Keratinocyte (primary cell): ENCODE data around the gene SND1. TPM values are rescaled to one million over a fixed set of nuclear protein-coding genes. Genes with fewer than 3 reads are reported as not detected.

Experiments
- DNase-seq: peaks from one replicate; pipeline ENCODE4 v3.0.0-alpha.2; 2011; ENCODE audit warnings: low read depth, missing footprints, low spot score
- FAIRE-seq: peaks from 2 replicates; lab custom pipeline; 2011; peaks lifted over from hg19 to GRCh38; lab: Jason Lieb, UNC
- H2AFZ ChIP-seq: 2 replicates; pipeline ENCODE4 v1.6.0; 2012; ENCODE audit warnings: low read length, control low read depth, inconsistent platforms; ENCODE audit not compliant: control insufficient read depth
- H3K27ac ChIP-seq: 2 replicates; pipeline ENCODE4 v1.5.1; 2011; ENCODE audit warnings: low read length; ENCODE audit not compliant: control insufficient read depth, insufficient read depth
- H3K27me3 ChIP-seq: 3 replicates; pipeline ENCODE4 v1.6.0; 2011; ENCODE audit warnings: low read length; ENCODE audit not compliant: control insufficient read depth, insufficient read depth; ENCODE audit errors: extremely low read depth
- H3K36me3 ChIP-seq, 2 experiments: 2 replicates in 1 of 2; 3 replicates in 1 of 2; pipeline ENCODE4 v1.5.1; 2011; ENCODE audit warnings: low read length in 2 of 2, mild to moderate bottlenecking in 1 of 2; ENCODE audit not compliant: control insufficient read depth in 2 of 2, insufficient read depth in 2 of 2; ENCODE audit errors: extremely low read depth in 1 of 2
- H3K4me1 ChIP-seq: 3 replicates; pipeline ENCODE4 v1.5.1; 2011; ENCODE audit warnings: low read length; ENCODE audit not compliant: control insufficient read depth, insufficient read depth; ENCODE audit errors: extremely low read depth
- H3K4me2 ChIP-seq: 3 replicates; pipeline ENCODE4 v1.6.0; 2011; ENCODE audit warnings: low read depth, low read length; ENCODE audit not compliant: control insufficient read depth, insufficient read depth; ENCODE audit errors: extremely low read depth
- H3K4me3 ChIP-seq, 3 experiments: fragments of 200-600 bp in 1 of 3; sonication (generic) in 1 of 3; 2 replicates in 2 of 3; 3 replicates in 1 of 3; pipeline ENCODE4 v1.5.1; 2011 to 2016; ENCODE audit warnings: low read length in 3 of 3, mild to moderate bottlenecking in 3 of 3, control low read depth in 2 of 3, inconsistent platforms in 1 of 3, low read depth in 1 of 3, mixed read lengths in 1 of 3, mixed run types in 1 of 3, moderate library complexity in 1 of 3; ENCODE audit not compliant: control insufficient read depth in 2 of 3, insufficient read depth in 2 of 3; ENCODE audit errors: extremely low read depth in 1 of 3
- H3K79me2 ChIP-seq: 2 replicates; pipeline ENCODE4 v1.6.0; 2012; ENCODE audit warnings: low read length; ENCODE audit not compliant: control insufficient read depth, insufficient read depth
- H3K9ac ChIP-seq: 3 replicates; pipeline ENCODE4 v1.6.0; 2011; ENCODE audit warnings: low read length; ENCODE audit not compliant: control insufficient read depth, insufficient read depth; ENCODE audit errors: extremely low read depth
- H3K9me1 ChIP-seq: 3 replicates; pipeline ENCODE4 v1.6.0; 2011; ENCODE audit warnings: low read length; ENCODE audit not compliant: control insufficient read depth, insufficient read depth; ENCODE audit errors: extremely low read depth
- H3K9me3 ChIP-seq: 2 replicates; pipeline ENCODE4 v1.5.1; 2012; ENCODE audit warnings: low read depth, low read length; ENCODE audit not compliant: control insufficient read depth
- H4K20me1 ChIP-seq: 3 replicates; pipeline ENCODE4 v1.6.0; 2011; ENCODE audit warnings: low read length; ENCODE audit not compliant: control insufficient read depth, insufficient read depth; ENCODE audit errors: extremely low read depth
- EZH2 ChIP-seq: IDR thresholded peaks from one replicate; pipeline ENCODE4 v1.6.1; 2012; ENCODE audit warnings: inconsistent platforms, mild to moderate bottlenecking, low read length, moderate library complexity
- dilution Hi-C: fragments of 300-500 bp; cut with MboI; formaldehyde crosslinking; loops from one replicate; pipeline ENCODE4 v1.7.0; 2020; ENCODE audit warnings: low sequenced_read_pairs; ENCODE audit not compliant: extremely low pct_ligation_motif_present
- polyA plus RNA-seq, 5 experiments: library from polyadenylated mRNA; depleted of rRNA in 3 of 5; stranded (reverse) in 3 of 5; stranded (forward) in 1 of 5; unstranded in 1 of 5; fragments of >200 nt; gene quantifications; 1 replicate in 1 of 5; 2 replicates in 3 of 5; 3 replicates in 1 of 5; pipeline versions ENCODE4 v1.2.1 to v1.2.3, GENCODE V29; 2011 to 2012; ENCODE audit warnings: missing spikeins in 2 of 5, low read depth in 1 of 5, low replicate concordance in 1 of 5
- TF ChIP-seq, protein P1 (sequence below), 3 experiments: IDR thresholded peaks in 1 of 3; conservative IDR thresholded peaks in 1 of 3; optimal IDR thresholded peaks in 1 of 3; 2 replicates in 2 of 3; 3 replicates in 1 of 3; pipeline versions ENCODE3 to v1.5.1; 2011; ENCODE audit warnings: low read length in 3 of 3, mild to moderate bottlenecking in 3 of 3, moderate library complexity in 2 of 3, control low read depth in 1 of 3, inconsistent platforms in 1 of 3; ENCODE audit not compliant: insufficient read depth in 2 of 3; ENCODE audit errors: extremely low read depth in 1 of 3

Gene SND1
- polyA plus RNA-seq, 1 donor (not counting 4 experiments of a cell fraction or from before 2014, with no cell fraction given), result 140 TPM

DNA sequence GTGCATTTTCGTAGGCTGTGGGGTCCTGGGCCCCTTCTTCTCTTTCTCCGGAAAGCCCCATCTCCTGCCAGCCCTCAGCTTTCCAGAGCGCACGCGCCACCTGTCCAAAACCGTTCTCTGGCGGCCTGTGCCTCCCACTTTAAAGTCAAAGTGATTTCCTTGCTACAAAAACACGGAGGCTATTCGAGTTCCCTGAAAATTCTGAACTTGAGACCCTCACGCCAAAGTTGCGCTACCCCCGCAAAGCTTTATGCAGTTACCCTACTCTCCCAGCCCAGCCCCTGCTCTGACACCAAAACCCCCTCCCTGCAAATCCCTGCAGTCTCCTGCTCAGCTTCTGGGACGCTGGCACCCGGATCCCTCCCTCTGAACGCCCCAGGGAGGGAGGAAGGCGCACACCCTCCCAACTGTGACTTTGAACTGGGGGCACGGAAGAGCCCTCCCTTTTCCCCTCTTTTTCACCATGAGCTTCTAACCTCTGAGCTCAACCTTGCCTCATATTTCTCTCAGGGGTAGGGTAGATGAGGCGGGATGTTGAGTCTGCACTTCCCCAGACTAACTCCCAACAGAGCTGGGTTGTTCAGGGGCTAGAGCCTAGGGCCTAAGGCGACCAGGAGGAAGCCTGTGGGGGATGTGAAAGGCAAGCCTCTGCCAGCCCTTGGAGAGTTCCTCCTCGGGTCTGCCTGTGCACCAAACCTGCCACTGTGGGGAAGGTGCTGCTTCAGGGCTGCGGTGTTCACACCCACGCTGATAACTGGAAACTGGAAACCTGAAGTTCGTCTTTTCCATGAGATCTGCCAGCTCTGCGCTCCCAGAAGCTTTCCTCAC lies 31.4 kb upstream of the SND1 start:
- H3K4me2 ChIP-seq, result no peak overlapping the region
- DNase-seq, result no peak
- H3K9me3 ChIP-seq, result no peaks in the 10 kb centered on the region
- TF ChIP-seq, protein P1, sequence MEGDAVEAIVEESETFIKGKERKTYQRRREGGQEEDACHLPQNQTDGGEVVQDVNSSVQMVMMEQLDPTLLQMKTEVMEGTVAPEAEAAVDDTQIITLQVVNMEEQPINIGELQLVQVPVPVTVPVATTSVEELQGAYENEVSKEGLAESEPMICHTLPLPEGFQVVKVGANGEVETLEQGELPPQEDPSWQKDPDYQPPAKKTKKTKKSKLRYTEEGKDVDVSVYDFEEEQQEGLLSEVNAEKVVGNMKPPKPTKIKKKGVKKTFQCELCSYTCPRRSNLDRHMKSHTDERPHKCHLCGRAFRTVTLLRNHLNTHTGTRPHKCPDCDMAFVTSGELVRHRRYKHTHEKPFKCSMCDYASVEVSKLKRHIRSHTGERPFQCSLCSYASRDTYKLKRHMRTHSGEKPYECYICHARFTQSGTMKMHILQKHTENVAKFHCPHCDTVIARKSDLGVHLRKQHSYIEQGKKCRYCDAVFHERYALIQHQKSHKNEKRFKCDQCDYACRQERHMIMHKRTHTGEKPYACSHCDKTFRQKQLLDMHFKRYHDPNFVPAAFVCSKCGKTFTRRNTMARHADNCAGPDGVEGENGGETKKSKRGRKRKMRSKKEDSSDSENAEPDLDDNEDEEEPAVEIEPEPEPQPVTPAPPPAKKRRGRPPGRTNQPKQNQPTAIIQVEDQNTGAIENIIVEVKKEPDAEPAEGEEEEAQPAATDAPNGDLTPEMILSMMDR (optimal IDR thresholded peaks at IDR 0.05 in 1 of 3, IDR thresholded peaks at IDR 0.05 in 1 of 3, conservative IDR thresholded peaks at IDR 0.05 in 1 of 3; ENCODE audit: extremely low read depth in 1 of 3, insufficient read depth in 2 of 3, low read length in 3 of 3), result no peak
- no peak for TF ChIP-seq EZH2
- no peaks in the 10 kb centered on the region for H3K9me1 ChIP-seq
- H3K27me3 ChIP-seq, result peaks cover 35% of the 10 kb centered on the region
- dilution Hi-C loops, result no loop called here
- no peaks in the 10 kb centered on the region for H4K20me1 ChIP-seq
- no peaks in the 10 kb centered on the region for H3K4me1 ChIP-seq
- no peaks in the 10 kb centered on the region for H3K79me2 ChIP-seq
- no peak for FAIRE-seq
- H3K36me3 ChIP-seq, result no peaks in the 10 kb centered on the region
- H3K9ac ChIP-seq, result no peak overlapping the region
- H3K27ac ChIP-seq, result no peak overlapping the region
- H2AFZ ChIP-seq, result no peak overlapping the region
- H3K4me3 ChIP-seq, result no peak overlapping the region

DNA sequence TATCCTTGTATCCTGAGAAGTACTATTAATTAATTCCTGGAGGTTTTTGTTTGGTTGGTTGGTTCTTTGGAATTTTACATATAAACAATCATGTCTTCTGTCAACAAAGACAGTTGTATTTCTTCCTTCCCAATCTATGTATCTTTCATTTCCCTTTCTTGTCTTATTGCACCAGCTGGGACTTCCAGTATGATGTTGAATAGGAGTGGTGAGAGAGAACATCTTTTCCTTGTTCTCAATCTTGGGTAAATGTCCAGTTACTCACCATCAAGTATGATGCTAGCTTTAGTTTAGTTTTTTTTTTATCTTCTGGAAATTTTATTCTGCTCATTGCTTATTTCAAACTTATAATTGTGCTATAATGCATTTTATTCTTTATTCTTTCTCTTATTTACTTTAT lies 26.7 kb upstream of the SND1 start:
- H3K9me3 ChIP-seq, result no peaks in the 10 kb centered on the region
- H3K9ac ChIP-seq, result no peak overlapping the region
- H3K27ac ChIP-seq, result no peak overlapping the region
- no peak overlapping the region for H3K4me2 ChIP-seq
- no peaks in the 10 kb centered on the region for H3K4me1 ChIP-seq
- H3K27me3 ChIP-seq, result peaks cover 11% of the 10 kb centered on the region
- H3K4me3 ChIP-seq, result no peak overlapping the region
- no peak for FAIRE-seq
- no peak overlapping the region for H2AFZ ChIP-seq
- DNase-seq, result no peak
- dilution Hi-C loops, result no loop called here
- TF ChIP-seq, protein P1 (optimal IDR thresholded peaks at IDR 0.05 in 1 of 3, IDR thresholded peaks at IDR 0.05 in 1 of 3, conservative IDR thresholded peaks at IDR 0.05 in 1 of 3; ENCODE audit: extremely low read depth in 1 of 3, insufficient read depth in 2 of 3, low read length in 3 of 3), result no peak
- TF ChIP-seq EZH2, result no peak
- no peaks in the 10 kb centered on the region for H4K20me1 ChIP-seq
- H3K9me1 ChIP-seq, result no peaks in the 10 kb centered on the region
- no peaks in the 10 kb centered on the region for H3K36me3 ChIP-seq
- no peaks in the 10 kb centered on the region for H3K79me2 ChIP-seq
